ENCODE data around the gene RPTOR.

The RPTOR gene

GRCh38 chr17:80822700-80823410 lies 278.2 kb downstream of the RPTOR start (continued):
- 0 out of 2 replicates have a peak, but pooled peaks have one; percentile 28 for TF ChIP-seq ZNF335 (tag by site-specific recombination; conservative IDR thresholded peaks at IDR 0.05)
- peak; percentile 88 for TF ChIP-seq EGR2 (tag by site-specific recombination; IDR thresholded peaks at IDR 0.05; ENCODE audit: low read depth)
- TF ChIP-seq ZBTB26 (tag by site-specific recombination; optimal IDR thresholded peaks at IDR 0.05) = peak; percentile 17
- 0 out of 2 replicates have a peak, but pooled peaks have one; percentile 73 for TF ChIP-seq ZBTB44 (tag by site-specific recombination; IDR thresholded peaks at IDR 0.05)
- TF ChIP-seq ZNF48 (tag by site-specific recombination; IDR thresholded peaks at IDR 0.05) = no peak
- TF ChIP-seq ZNF843 (tag by site-specific recombination; IDR thresholded peaks at IDR 0.05) = peak; percentile 72; the same call in 1 of the 2 replicates
- no peak for TF ChIP-seq ZNF175 (tag by site-specific recombination; IDR thresholded peaks at IDR 0.05)
- no peak for TF ChIP-seq ZBTB1 (tag by site-specific recombination; IDR thresholded peaks at IDR 0.05)
- no peak for TF ChIP-seq ZNF585B (tag by site-specific recombination; IDR thresholded peaks at IDR 0.05)
- TF ChIP-seq ZNF792 (tag by site-specific recombination; IDR thresholded peaks at IDR 0.05) = no peak
- TF ChIP-seq ZNF121 (tag by site-specific recombination; IDR thresholded peaks at IDR 0.05) = peak; percentile 84
- TF ChIP-seq PRDM4 (tag by site-specific recombination; IDR thresholded peaks at IDR 0.05) = peak; percentile 97
- TF ChIP-seq KLF1 (tag by site-specific recombination; IDR thresholded peaks at IDR 0.05) = peak; percentile 49
- peak; percentile 94 for TF ChIP-seq ZNF629 (tag by site-specific recombination; IDR thresholded peaks at IDR 0.05)
- peak; percentile 52; the same call in 1 of the 2 replicates for TF ChIP-seq ZNF660 (tag by site-specific recombination; IDR thresholded peaks at IDR 0.05)
- TF ChIP-seq SCRT1 (tag by site-specific recombination; IDR thresholded peaks at IDR 0.05; ENCODE audit: borderline replicate concordance) = peak; percentile 38; the same call in 1 of the 2 replicates
- TF ChIP-seq PRDM10 (tag by site-specific recombination; IDR thresholded peaks at IDR 0.05) = no peak
- TF ChIP-seq ZNF544 (tag by site-specific recombination; IDR thresholded peaks at IDR 0.05) = no peak
- 0 out of 2 replicates have a peak, but pooled peaks have one; percentile 49 for TF ChIP-seq HOXD13 (CRISPR knock-in tag; IDR thresholded peaks at IDR 0.05; ENCODE audit: borderline replicate concordance)
- no peak for TF ChIP-seq ZNF184 (tag by site-specific recombination; IDR thresholded peaks at IDR 0.05)
- no peak for TF ChIP-seq ZNF19 (tag by site-specific recombination; IDR thresholded peaks at IDR 0.05; ENCODE audit: low read depth)
- TF ChIP-seq GLI4 (tag by site-specific recombination; IDR thresholded peaks at IDR 0.05) = no peak
- TF ChIP-seq ZNF202 (tag by site-specific recombination; IDR thresholded peaks at IDR 0.05; ENCODE audit: borderline replicate concordance) = no peak
- 0 out of 2 replicates have a peak, but pooled peaks have one; percentile 40 for TF ChIP-seq WT1 (tag by site-specific recombination; IDR thresholded peaks at IDR 0.05)
- no peak for TF ChIP-seq ZNF837 (tag by site-specific recombination; IDR thresholded peaks at IDR 0.05)
- no peak for TF ChIP-seq ZNF362 (tag by site-specific recombination; IDR thresholded peaks at IDR 0.05)
- TF ChIP-seq ZNF561 (tag by site-specific recombination; IDR thresholded peaks at IDR 0.05; ENCODE audit: borderline replicate concordance) = no peak
- TF ChIP-seq ZNF692 (tag by site-specific recombination; IDR thresholded peaks at IDR 0.05) = no peak
- TF ChIP-seq BCL11B (tag by site-specific recombination; IDR thresholded peaks at IDR 0.05; ENCODE audit: low read depth) = no peak
